HEK293 (cell line): ENCODE measurements around the gene FKTN.

ENCODE experiments used
- CTCF ChIA-PET: fragments of 350-600 bp; formaldehyde crosslinking; extraction: SDS; loops from one replicate; lab custom pipeline; 2021; ENCODE audit warnings: antibody characterized with exemption; lab: Yijun Ruan, JAX
- POLR2A ChIA-PET: fragments of 300-600 bp; formaldehyde crosslinking; extraction: SDS; loops from one replicate; lab custom pipeline; 2020; ENCODE audit warnings: antibody characterized with exemption, inconsistent platforms; lab: Yijun Ruan, JAX
- H3K27ac ChIP-seq: fragments of 200-500 bp; sonication (Bioruptor generic); 2 replicates; pipeline ENCODE4 v1.5.1; 2014; ENCODE audit warnings: low read depth, low read length, control low read depth, inconsistent platforms; ENCODE audit errors: extremely low read depth
- H3K36me3 ChIP-seq, 2 experiments: fragments of 200-500 bp in 1 of 2; sonication (Bioruptor generic) in 1 of 2; 1 replicate in 1 of 2; 2 replicates in 1 of 2; pipeline ENCODE4 v1.5.1; 2014 to 2017; ENCODE audit warnings: inconsistent platforms in 2 of 2, low read length in 2 of 2; ENCODE audit not compliant: control insufficient read depth in 2 of 2, insufficient read depth in 1 of 2
- H3K4me1 ChIP-seq: fragments of 200-500 bp; sonication (Bioruptor generic); 2 replicates; pipeline ENCODE4 v1.5.1; 2014; ENCODE audit warnings: mild to moderate bottlenecking, low read length, inconsistent platforms; ENCODE audit not compliant: control insufficient read depth, insufficient read depth
- H3K4me3 ChIP-seq: 2 replicates; pipeline ENCODE4 v1.5.1; 2011; ENCODE audit warnings: low read depth, mild to moderate bottlenecking, control low read depth, low read length, moderate library complexity
- H3K9me3 ChIP-seq: fragments of 200-500 bp; sonication (Bioruptor generic); 2 replicates; pipeline ENCODE4 v1.5.1; 2014; ENCODE audit warnings: low read depth, low read length, inconsistent platforms; ENCODE audit not compliant: control insufficient read depth, insufficient read depth
- AEBP2 ChIP-seq: fragments of 450-650 bp; formaldehyde crosslinking; IDR thresholded peaks from 2 replicates; pipeline ENCODE4 v1.5.1; 2016; ENCODE audit warnings: missing biosample characterization, missing genetic modification characterization, borderline replicate concordance
- GLIS1 ChIP-seq: fragments of 450-650 bp; formaldehyde crosslinking; IDR thresholded peaks from 2 replicates; pipeline ENCODE4 v1.5.1; 2016; ENCODE audit warnings: missing biosample characterization, missing genetic modification characterization
- INSM2 ChIP-seq: fragments of 450-650 bp; formaldehyde crosslinking; IDR thresholded peaks from 2 replicates; pipeline ENCODE4 v1.5.1; 2016; ENCODE audit warnings: missing biosample characterization, missing genetic modification characterization
- MYNN ChIP-seq: fragments of 450-650 bp; formaldehyde crosslinking; IDR thresholded peaks from 2 replicates; pipeline ENCODE4 v1.5.1; 2016; ENCODE audit warnings: missing biosample characterization, missing genetic modification characterization, borderline replicate concordance
- OSR2 ChIP-seq: fragments of 450-650 bp; formaldehyde crosslinking; IDR thresholded peaks from 2 replicates; pipeline ENCODE4 v1.5.1; 2016; ENCODE audit warnings: missing biosample characterization, missing genetic modification characterization
- PRDM6 ChIP-seq: fragments of 450-650 bp; formaldehyde crosslinking; IDR thresholded peaks from 2 replicates; pipeline ENCODE4 v1.5.1; 2017; ENCODE audit warnings: missing biosample characterization, missing genetic modification characterization
- ZNF19 ChIP-seq: fragments of 450-650 bp; formaldehyde crosslinking; IDR thresholded peaks from 2 replicates; pipeline ENCODE4; 2016; ENCODE audit warnings: missing biosample characterization, missing genetic modification characterization, low read depth
- ZNF324 ChIP-seq: fragments of 450-650 bp; formaldehyde crosslinking; IDR thresholded peaks from 2 replicates; pipeline ENCODE4 v1.5.1; 2016; ENCODE audit warnings: missing biosample characterization, missing genetic modification characterization
- ZNF335 ChIP-seq: fragments of 450-650 bp; formaldehyde crosslinking; conservative IDR thresholded peaks from 2 replicates; pipeline ENCODE4 v1.5.1; 2016; ENCODE audit warnings: missing biosample characterization, missing genetic modification characterization
- ZNF366 ChIP-seq: fragments of 450-650 bp; formaldehyde crosslinking; conservative IDR thresholded peaks from 2 replicates; pipeline ENCODE4 v1.5.1; 2016; ENCODE audit warnings: missing biosample characterization, missing genetic modification characterization
- ZNF394 ChIP-seq: fragments of 450-650 bp; formaldehyde crosslinking; IDR thresholded peaks from 2 replicates; pipeline ENCODE4 v1.5.1; 2016; ENCODE audit warnings: missing biosample characterization, missing genetic modification characterization, mild to moderate bottlenecking, moderate library complexity, borderline replicate concordance
- ZNF416 ChIP-seq: fragments of 450-650 bp; formaldehyde crosslinking; IDR thresholded peaks from 2 replicates; pipeline ENCODE4 v1.5.1; 2016; ENCODE audit warnings: missing biosample characterization, missing genetic modification characterization
- ZNF513 ChIP-seq: fragments of 450-650 bp; IDR thresholded peaks from 2 replicates; pipeline ENCODE4 v1.5.1; 2018; ENCODE audit warnings: missing biosample characterization, missing genetic modification characterization
- ZNF544 ChIP-seq: fragments of 450-650 bp; formaldehyde crosslinking; IDR thresholded peaks from 2 replicates; pipeline ENCODE4 v1.5.0; 2017; ENCODE audit warnings: missing biosample characterization, missing genetic modification characterization
- ZNF548 ChIP-seq: fragments of 450-650 bp; formaldehyde crosslinking; IDR thresholded peaks from 2 replicates; pipeline ENCODE4 v1.5.1; 2016; ENCODE audit warnings: missing biosample characterization, missing genetic modification characterization
- ZNF623 ChIP-seq: fragments of 450-650 bp; formaldehyde crosslinking; IDR thresholded peaks from 2 replicates; pipeline ENCODE4 v1.5.1; 2016; ENCODE audit warnings: missing biosample characterization, missing genetic modification characterization
- ZNF639 ChIP-seq: fragments of 450-650 bp; formaldehyde crosslinking; IDR thresholded peaks from 2 replicates; pipeline ENCODE4 v1.5.1; 2016; ENCODE audit warnings: missing biosample characterization, missing genetic modification characterization
- ZNF670 ChIP-seq: fragments of 450-650 bp; formaldehyde crosslinking; IDR thresholded peaks from 2 replicates; pipeline ENCODE4 v1.5.1; 2016; ENCODE audit warnings: missing biosample characterization, missing genetic modification characterization, low read depth
- ZNF704 ChIP-seq: fragments of 450-650 bp; formaldehyde crosslinking; IDR thresholded peaks from 2 replicates; pipeline ENCODE4 v1.5.1; 2016; ENCODE audit warnings: missing biosample characterization, missing genetic modification characterization
- ZNF837 ChIP-seq: fragments of 450-650 bp; formaldehyde crosslinking; IDR thresholded peaks from 2 replicates; pipeline ENCODE4 v1.5.1; 2016; ENCODE audit warnings: missing biosample characterization, missing genetic modification characterization

FKTN gene

GRCh38 chr9:105632807-105633206, 74.9 kb downstream of the FKTN start:
- H3K36me3 ChIP-seq, result peaks cover 0 to 5% of the 10 kb centered on the region in 2 experiments; a peak in 1 of 3 replicates
- TF ChIP-seq PRDM6 (tag by site-specific recombination) (0 out of 2 replicates have a peak, but pooled peaks have one; percentile 23), ZNF544 (no peak)
- TF ChIP-seq, all 188 proteins: peak for 1
- H3K9me3 ChIP-seq, result no peaks in the 10 kb centered on the region
- no peaks in the 10 kb centered on the region for H3K4me1 ChIP-seq
- CTCF ChIA-PET, result interaction anchor here (0.6 to 1.3 kb wide), 4 partner anchors 12 to 292 kb away, joined by 3 to 6 read pairs (median 4); no protein-coding TSS in a partner anchor
- no peak overlapping the region for H3K27ac ChIP-seq
- POLR2A ChIA-PET, result no interaction called here
- H3K4me3 ChIP-seq, result no peak overlapping the region

GRCh38 chr9:105633411-105633810, 75.5 kb downstream of the FKTN start:
- no peaks in the 10 kb centered on the region for H3K4me1 ChIP-seq
- CTCF ChIA-PET, result interaction anchor here (0.6 to 1.3 kb wide), 5 partner anchors 12 to 248 kb away, joined by 3 to 4 read pairs (median 3); no protein-coding TSS in a partner anchor
- H3K27ac ChIP-seq, result no peak overlapping the region
- TF ChIP-seq ZNF623 (tag by site-specific recombination), result no peak
- TF ChIP-seq ZNF19 (tag by site-specific recombination), result no peak
- TF ChIP-seq MYNN (tag by site-specific recombination), result no peak
- TF ChIP-seq ZNF837 (tag by site-specific recombination), result no peak
- TF ChIP-seq ZNF639 (tag by site-specific recombination), result no peak
- no peak for TF ChIP-seq ZNF394 (tag by site-specific recombination)
- no peak for TF ChIP-seq GLIS1 (tag by site-specific recombination)
- no peak for TF ChIP-seq ZNF513 (tag by site-specific recombination)
- no peak for TF ChIP-seq ZNF670 (tag by site-specific recombination)
- no peak for TF ChIP-seq ZNF704 (tag by site-specific recombination)
- TF ChIP-seq ZNF335 (tag by site-specific recombination), result no peak
- no peak for TF ChIP-seq ZNF324 (tag by site-specific recombination)
- no peak for TF ChIP-seq OSR2 (tag by site-specific recombination)
- TF ChIP-seq ZNF416 (tag by site-specific recombination), result no peak
- TF ChIP-seq ZNF366 (tag by site-specific recombination), result no peak
- no peak for TF ChIP-seq AEBP2 (tag by site-specific recombination)
- no peak for TF ChIP-seq INSM2 (tag by site-specific recombination)
- no peak for TF ChIP-seq ZNF548
- TF ChIP-seq, all 188 proteins: peak for 0
- Histone ChIP-seq H3K9me3 (no peaks in the 10 kb centered on the region), H3K36me3 (peaks cover 0 to 5% of the 10 kb centered on the region in 2 experiments; a peak in 1 of 3 replicates), H3K4me3 (no peak overlapping the region)
- POLR2A ChIA-PET, result no interaction called here
